Measurements from ENCODE around the gene UHRF1. TPM values are rescaled to one million over a fixed set of nuclear protein-coding genes. Genes with fewer than 3 reads are reported as not detected.
"Not testable (repeated sequence)": the region's sequence is repeated elsewhere in the genome, so short reads cannot be mapped to it uniquely, and the experiment has no call there.

The UHRF1 gene
- total and polyA plus RNA-seq, 3 experiments from 2014 or later = 0.35 to 218 (median 212) TPM

DNA sequence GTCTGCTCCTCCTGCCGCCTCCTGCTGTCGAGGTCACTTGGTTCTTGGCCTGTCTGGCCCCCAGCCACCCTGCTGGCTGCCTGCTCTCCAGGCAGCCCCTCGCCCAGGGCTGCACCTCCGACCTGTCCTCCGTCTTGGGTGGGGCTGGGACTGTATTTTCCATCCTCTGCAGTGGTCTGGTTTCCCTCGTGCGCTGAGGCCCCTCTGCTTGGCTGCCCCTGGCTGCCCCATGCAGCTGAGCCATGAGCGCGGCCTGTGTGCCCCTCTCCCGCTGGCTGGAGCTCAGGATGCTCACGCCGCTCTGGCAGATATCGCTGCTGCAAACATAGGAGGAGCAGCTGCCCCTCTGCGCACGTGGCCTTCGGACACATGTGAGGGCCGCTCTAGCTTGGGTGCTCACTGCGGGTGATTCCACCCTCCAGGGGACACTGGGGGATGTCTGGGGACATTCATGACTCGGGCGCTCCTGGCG, 14.0 kb downstream of the UHRF1 start:
- CTCF ChIA-PET = no interaction called here
- Histone ChIP-seq H3K4me1 (ENCODE audit: insufficient read depth, low read length) (no peaks in the 10 kb centered on the region), H3K27ac (ENCODE audit: low read depth, low read length) (no peak overlapping the region), H3K4me3 (ENCODE audit: low read length) (no peak overlapping the region), H3K27me3 (ENCODE audit: insufficient read depth, low read length, poor library complexity, severe bottlenecking) (no peaks in the 10 kb centered on the region), H3K36me3 (ENCODE audit: insufficient read depth, low read length) (no peaks in the 10 kb centered on the region), H3K9me3 (ENCODE audit: low read length) (no peaks in the 10 kb centered on the region)
- H3K27me3 Mint-ChIP-seq = no peaks in the 10 kb centered on the region
- H3K36me3 Mint-ChIP-seq = no peaks in the 10 kb centered on the region
- H3K4me3 Mint-ChIP-seq = no peak overlapping the region
- H3K4me1 Mint-ChIP-seq = no peaks in the 10 kb centered on the region
- no peaks in the 10 kb centered on the region for H3K9me3 Mint-ChIP-seq
- H3K27ac Mint-ChIP-seq = no peak overlapping the region
- no peak for DNase-seq
- POLR2A ChIA-PET = interaction anchor here (0.6 kb wide), 1 partner anchor 680 kb away, joined by 5 read pairs; no protein-coding TSS in a partner anchor

DNA sequence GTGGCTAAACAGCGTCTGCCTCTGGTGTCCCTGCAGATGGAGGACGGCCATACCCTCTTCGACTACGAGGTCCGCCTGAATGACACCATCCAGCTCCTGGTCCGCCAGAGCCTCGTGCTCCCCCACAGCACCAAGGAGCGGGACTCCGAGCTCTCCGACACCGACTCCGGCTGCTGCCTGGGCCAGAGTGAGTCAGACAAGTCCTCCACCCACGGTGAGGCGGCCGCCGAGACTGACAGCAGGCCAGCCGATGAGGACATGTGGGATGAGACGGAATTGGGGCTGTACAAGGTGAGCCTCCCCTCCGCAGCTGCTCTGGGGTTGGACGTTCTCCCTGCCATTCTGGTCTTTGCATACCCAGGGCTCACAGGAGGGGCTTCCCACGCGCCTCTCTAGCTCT, 19.9 kb downstream of the UHRF1 start:
- no peak overlapping the region for H3K27ac Mint-ChIP-seq
- no peaks in the 10 kb centered on the region for H3K36me3 Mint-ChIP-seq
- CTCF ChIA-PET = interaction anchor here (1.6 to 2.0 kb wide), 2 partner anchors 12 to 17 kb away, joined by 4 to 6 read pairs; no protein-coding TSS in a partner anchor

DNA sequence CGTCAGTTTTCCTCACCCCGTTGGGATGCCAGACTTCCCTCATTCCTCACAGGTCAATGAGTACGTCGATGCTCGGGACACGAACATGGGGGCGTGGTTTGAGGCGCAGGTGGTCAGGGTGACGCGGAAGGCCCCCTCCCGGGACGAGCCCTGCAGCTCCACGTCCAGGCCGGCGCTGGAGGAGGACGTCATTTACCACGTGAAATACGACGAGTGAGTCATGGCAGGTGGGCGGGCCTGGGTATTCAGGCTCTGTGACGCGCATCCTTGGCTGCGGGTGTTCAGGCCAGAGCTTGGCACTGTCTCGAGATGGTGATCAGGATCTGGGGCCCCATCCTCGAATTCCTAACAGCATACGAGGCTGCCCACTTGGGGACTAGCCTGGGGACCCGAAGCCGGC, 21.4 kb downstream of the UHRF1 start:
- H3K9me3 ChIP-seq (ENCODE audit: low read length) = no peaks in the 10 kb centered on the region
- no peaks in the 10 kb centered on the region for H3K27me3 ChIP-seq (ENCODE audit: insufficient read depth, low read length, poor library complexity, severe bottlenecking)
- ChIA-PET CTCF (interaction anchor here (2.0 kb wide), 1 partner anchor 18 kb away, joined by 4 read pairs; no protein-coding TSS in a partner anchor), POLR2A (no interaction called here)
- no peak overlapping the region for H3K4me3 ChIP-seq (ENCODE audit: low read length)
- Mint-ChIP-seq H3K27me3 (no peaks in the 10 kb centered on the region), H3K9me3 (no peaks in the 10 kb centered on the region), H3K4me1 (no peaks in the 10 kb centered on the region), H3K27ac (no peak overlapping the region), H3K4me3 (no peak overlapping the region), H3K36me3 (no peaks in the 10 kb centered on the region)
- H3K27ac ChIP-seq (ENCODE audit: low read depth, low read length) = no peak overlapping the region
- no peak for DNase-seq
- H3K4me1 ChIP-seq (ENCODE audit: insufficient read depth, low read length) = no peaks in the 10 kb centered on the region
- no peaks in the 10 kb centered on the region for H3K36me3 ChIP-seq (ENCODE audit: insufficient read depth, low read length)

More for the DNA sequence above, 19.9 kb downstream of the UHRF1 start:
- Histone ChIP-seq H3K27me3 (ENCODE audit: insufficient read depth, low read length, poor library complexity, severe bottlenecking) (no peaks in the 10 kb centered on the region), H3K4me3 (ENCODE audit: low read length) (no peak overlapping the region), H3K36me3 (ENCODE audit: insufficient read depth, low read length) (no peaks in the 10 kb centered on the region), H3K4me1 (ENCODE audit: insufficient read depth, low read length) (no peaks in the 10 kb centered on the region), H3K9me3 (ENCODE audit: low read length) (no peaks in the 10 kb centered on the region), H3K27ac (ENCODE audit: low read depth, low read length) (no peak overlapping the region)
- POLR2A ChIA-PET = no interaction called here
- Mint-ChIP-seq H3K4me1 (no peaks in the 10 kb centered on the region), H3K9me3 (no peaks in the 10 kb centered on the region), H3K4me3 (no peak overlapping the region), H3K27me3 (no peaks in the 10 kb centered on the region)
- DNase-seq = no peak

DNA sequence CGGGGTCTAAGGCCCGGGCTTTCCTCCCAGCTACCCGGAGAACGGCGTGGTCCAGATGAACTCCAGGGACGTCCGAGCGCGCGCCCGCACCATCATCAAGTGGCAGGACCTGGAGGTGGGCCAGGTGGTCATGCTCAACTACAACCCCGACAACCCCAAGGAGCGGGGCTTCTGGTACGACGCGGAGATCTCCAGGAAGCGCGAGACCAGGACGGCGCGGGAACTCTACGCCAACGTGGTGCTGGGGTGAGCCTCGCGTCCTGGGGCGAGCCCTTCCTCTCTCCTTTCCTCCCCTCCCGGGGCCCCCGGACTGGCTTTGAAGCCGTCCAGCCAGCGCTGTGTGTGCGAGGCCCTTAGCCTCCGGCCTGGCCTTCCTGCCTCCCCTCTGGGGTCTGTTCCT, 23.4 kb downstream of the UHRF1 start:
- H3K4me3 Mint-ChIP-seq = no peak overlapping the region
- no peaks in the 10 kb centered on the region for H3K9me3 ChIP-seq (ENCODE audit: low read length)
- H3K4me1 Mint-ChIP-seq = no peaks in the 10 kb centered on the region
- no peaks in the 10 kb centered on the region for H3K9me3 Mint-ChIP-seq
- H3K27me3 Mint-ChIP-seq = no peaks in the 10 kb centered on the region
- ChIA-PET CTCF (no interaction called here), POLR2A (no interaction called here)
- no peaks in the 10 kb centered on the region for H3K36me3 Mint-ChIP-seq
- H3K27ac ChIP-seq (ENCODE audit: low read depth, low read length) = no peak overlapping the region
- no peak overlapping the region for H3K27ac Mint-ChIP-seq
- no peak for DNase-seq
- H3K27me3 ChIP-seq (ENCODE audit: insufficient read depth, low read length, poor library complexity, severe bottlenecking) = no peaks in the 10 kb centered on the region
- no peak overlapping the region for H3K4me3 ChIP-seq (ENCODE audit: low read length)
- H3K4me1 ChIP-seq (ENCODE audit: insufficient read depth, low read length) = no peaks in the 10 kb centered on the region
- no peaks in the 10 kb centered on the region for H3K36me3 ChIP-seq (ENCODE audit: insufficient read depth, low read length)

DNA sequence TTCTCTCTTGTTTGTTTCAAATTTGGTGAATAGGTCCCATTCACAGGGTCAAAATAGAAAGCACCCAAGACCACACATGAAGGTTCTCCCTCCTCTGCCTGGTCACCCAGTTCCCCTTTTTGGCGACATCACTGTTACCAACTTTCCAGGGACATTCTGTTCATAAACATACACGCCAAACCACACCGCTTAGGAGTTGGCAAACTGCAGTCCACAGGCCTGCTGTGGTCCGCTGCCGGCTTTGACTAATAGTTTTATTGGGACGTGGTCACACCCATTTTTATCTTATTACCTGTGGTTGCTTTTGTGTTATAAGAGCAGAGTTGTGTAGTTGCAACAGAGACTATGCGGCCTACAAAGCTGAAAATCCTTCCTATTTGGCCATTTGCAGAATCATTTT, 24.2 kb downstream of the UHRF1 start:
- no peaks in the 10 kb centered on the region for H3K4me1 Mint-ChIP-seq
- H3K27ac ChIP-seq (ENCODE audit: low read depth, low read length) = no peak overlapping the region
- no peaks in the 10 kb centered on the region for H3K9me3 ChIP-seq (ENCODE audit: low read length)
- POLR2A ChIA-PET = no interaction called here
- CTCF ChIA-PET = no interaction called here
- no peaks in the 10 kb centered on the region for H3K27me3 Mint-ChIP-seq
- no peaks in the 10 kb centered on the region for H3K36me3 ChIP-seq (ENCODE audit: insufficient read depth, low read length)
- H3K9me3 Mint-ChIP-seq = no peaks in the 10 kb centered on the region
- H3K27ac Mint-ChIP-seq = no peak overlapping the region
- no peak for DNase-seq
- H3K4me3 ChIP-seq (ENCODE audit: low read length) = no peak overlapping the region
- no peaks in the 10 kb centered on the region for H3K4me1 ChIP-seq (ENCODE audit: insufficient read depth, low read length)
- H3K4me3 Mint-ChIP-seq = no peak overlapping the region
- no peaks in the 10 kb centered on the region for H3K36me3 Mint-ChIP-seq
- H3K27me3 ChIP-seq (ENCODE audit: insufficient read depth, low read length, poor library complexity, severe bottlenecking) = no peaks in the 10 kb centered on the region

DNA sequence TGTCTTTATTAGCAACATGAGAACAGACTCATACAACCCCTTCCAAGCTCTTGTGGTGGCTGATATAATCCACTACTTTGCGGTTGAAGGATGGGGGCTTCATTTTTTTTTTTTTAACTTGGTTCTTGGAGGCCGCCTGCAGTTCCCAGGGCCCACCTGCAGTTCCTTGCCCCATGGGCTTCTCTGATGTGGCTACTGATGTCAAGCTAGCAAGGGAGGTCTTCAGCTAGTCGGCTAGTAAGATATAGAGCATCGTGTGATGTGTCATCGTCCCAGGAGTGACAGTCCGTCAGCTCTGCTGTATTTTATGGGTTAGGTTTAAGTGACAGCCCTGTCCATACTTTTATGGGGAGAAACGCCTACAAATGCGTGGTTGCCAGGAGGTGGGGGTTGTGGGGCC, 26.1 kb downstream of the UHRF1 start:
- Mint-ChIP-seq H3K4me1 (no peaks in the 10 kb centered on the region), H3K9me3 (no peaks in the 10 kb centered on the region), H3K4me3 (no peak overlapping the region), H3K36me3 (no peaks in the 10 kb centered on the region), H3K27me3 (no peaks in the 10 kb centered on the region), H3K27ac (no peak overlapping the region)
- Histone ChIP-seq H3K9me3 (ENCODE audit: low read length) (no peaks in the 10 kb centered on the region), H3K27me3 (ENCODE audit: insufficient read depth, low read length, poor library complexity, severe bottlenecking) (no peaks in the 10 kb centered on the region), H3K27ac (ENCODE audit: low read depth, low read length) (no peak overlapping the region), H3K4me3 (ENCODE audit: low read length) (no peak overlapping the region), H3K4me1 (ENCODE audit: insufficient read depth, low read length) (no peaks in the 10 kb centered on the region), H3K36me3 (ENCODE audit: insufficient read depth, low read length) (no peaks in the 10 kb centered on the region)
- no peak for DNase-seq
- POLR2A ChIA-PET = no interaction called here
- CTCF ChIA-PET = no interaction called here

DNA sequence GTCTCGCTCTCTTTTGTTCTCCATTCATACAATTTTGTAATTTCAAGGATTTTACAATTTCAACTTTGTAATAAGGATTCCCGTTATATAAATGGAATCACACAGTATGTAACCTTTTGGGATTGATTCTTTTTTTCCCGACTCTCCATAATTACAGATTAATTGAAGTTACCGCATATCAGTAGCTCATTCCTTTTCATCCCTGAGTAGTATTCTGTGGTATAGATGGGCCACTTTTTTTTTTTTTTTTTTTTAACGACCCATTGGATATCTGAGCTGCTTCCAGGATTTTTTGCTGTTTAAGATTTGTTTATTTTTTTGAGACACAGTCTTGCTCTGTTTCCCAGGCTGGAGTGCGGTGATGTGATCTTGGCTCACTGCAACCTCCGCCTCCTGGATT, 27.8 kb downstream of the UHRF1 start:
- no peaks in the 10 kb centered on the region for H3K9me3 ChIP-seq (ENCODE audit: low read length)
- Mint-ChIP-seq H3K4me1 (no peaks in the 10 kb centered on the region), H3K9me3 (no peaks in the 10 kb centered on the region), H3K27ac (no peak overlapping the region), H3K36me3 (no peaks in the 10 kb centered on the region), H3K27me3 (no peaks in the 10 kb centered on the region), H3K4me3 (no peak overlapping the region)
- ChIA-PET POLR2A (no interaction called here), CTCF (interaction anchor here (0.7 kb wide), 1 partner anchor 21 kb away, joined by 3 read pairs; no protein-coding TSS in a partner anchor)
- DNase-seq = no peak
- H3K27me3 ChIP-seq (ENCODE audit: insufficient read depth, low read length, poor library complexity, severe bottlenecking) = no peaks in the 10 kb centered on the region
- H3K27ac ChIP-seq (ENCODE audit: low read depth, low read length) = no peak overlapping the region
- no peaks in the 10 kb centered on the region for H3K36me3 ChIP-seq (ENCODE audit: insufficient read depth, low read length)
- no peaks in the 10 kb centered on the region for H3K4me1 ChIP-seq (ENCODE audit: insufficient read depth, low read length)
- H3K4me3 ChIP-seq (ENCODE audit: low read length) = no peak overlapping the region

DNA sequence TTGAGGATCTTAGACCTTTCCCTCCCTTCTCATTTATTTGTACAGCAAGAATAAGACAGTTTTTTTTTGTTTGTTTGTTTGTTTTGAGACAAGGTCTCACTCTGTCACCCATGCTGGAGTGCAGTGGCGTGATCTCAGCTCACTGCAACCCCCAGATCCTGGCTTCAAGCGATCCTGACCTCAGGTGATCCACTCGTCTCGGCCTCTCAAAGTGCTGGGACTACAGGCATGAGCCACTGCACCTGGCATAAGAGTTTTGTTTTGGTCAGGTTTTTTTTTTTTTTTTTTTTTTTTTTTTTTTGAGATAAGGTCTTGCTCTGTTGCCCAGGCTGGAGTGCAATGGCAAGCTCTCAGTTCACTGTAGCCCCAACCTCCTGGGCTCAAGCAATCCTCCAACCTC, 29.2 kb downstream of the UHRF1 start:
- H3K27ac ChIP-seq (ENCODE audit: low read depth, low read length); H3K4me3 Mint-ChIP-seq; H3K27me3 Mint-ChIP-seq; H3K36me3 ChIP-seq (ENCODE audit: insufficient read depth, low read length); H3K4me1 Mint-ChIP-seq; H3K4me3 ChIP-seq (ENCODE audit: low read length); H3K9me3 Mint-ChIP-seq; H3K27me3 ChIP-seq (ENCODE audit: insufficient read depth, low read length, poor library complexity, severe bottlenecking); H3K36me3 Mint-ChIP-seq; POLR2A ChIA-PET; H3K9me3 ChIP-seq (ENCODE audit: low read length); DNase-seq; H3K4me1 ChIP-seq (ENCODE audit: insufficient read depth, low read length): not testable (repeated sequence)
- peak overlapping the region in 1 of 8 donors; percentile 77 for H3K27ac Mint-ChIP-seq
- CTCF ChIA-PET = interaction anchor here (1.1 kb wide), 1 partner anchor 13 kb away, joined by 3 read pairs; no protein-coding TSS in a partner anchor

DNA sequence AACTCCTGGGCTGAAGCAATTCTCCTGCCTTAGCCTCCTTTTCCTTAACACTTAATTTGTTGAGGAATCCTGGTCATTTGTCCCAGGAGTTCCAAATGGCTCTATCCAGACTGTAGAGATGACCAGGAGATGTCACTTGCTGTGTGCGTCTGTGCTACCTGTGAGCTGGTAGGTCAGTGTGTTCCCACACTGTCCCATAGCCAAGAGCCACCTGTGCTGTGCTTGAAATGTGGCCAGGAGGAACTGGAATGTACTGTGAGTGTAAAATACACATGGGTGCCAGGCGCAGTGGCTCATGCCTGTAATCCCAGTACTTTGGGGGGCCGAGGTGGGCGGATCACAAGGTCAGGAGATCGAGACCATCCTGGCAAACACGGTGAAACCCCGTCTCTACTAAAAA, 30.2 kb downstream of the UHRF1 start:
- POLR2A ChIA-PET = no interaction called here
- Histone ChIP-seq H3K27me3 (ENCODE audit: insufficient read depth, low read length, poor library complexity, severe bottlenecking) (no peaks in the 10 kb centered on the region), H3K4me1 (ENCODE audit: insufficient read depth, low read length) (no peaks in the 10 kb centered on the region), H3K4me3 (ENCODE audit: low read length) (no peak overlapping the region), H3K9me3 (ENCODE audit: low read length) (no peaks in the 10 kb centered on the region), H3K36me3 (ENCODE audit: insufficient read depth, low read length) (no peaks in the 10 kb centered on the region), H3K27ac (ENCODE audit: low read depth, low read length) (no peak overlapping the region)
- DNase-seq = no peak
- no peak overlapping the region for H3K27ac Mint-ChIP-seq
- H3K4me1 Mint-ChIP-seq = no peaks in the 10 kb centered on the region
- H3K36me3 Mint-ChIP-seq = no peaks in the 10 kb centered on the region
- CTCF ChIA-PET = interaction anchor here (1.3 kb wide), 1 partner anchor 28 kb away, joined by 3 read pairs; no protein-coding TSS in a partner anchor
- H3K9me3 Mint-ChIP-seq = no peaks in the 10 kb centered on the region
- no peak overlapping the region for H3K4me3 Mint-ChIP-seq
- no peaks in the 10 kb centered on the region for H3K27me3 Mint-ChIP-seq

Data from CD8-positive, alpha-beta memory T cell (primary cell).